ENCODE measurements around the gene OSBPL7.

OSBPL7 gene

DNA sequence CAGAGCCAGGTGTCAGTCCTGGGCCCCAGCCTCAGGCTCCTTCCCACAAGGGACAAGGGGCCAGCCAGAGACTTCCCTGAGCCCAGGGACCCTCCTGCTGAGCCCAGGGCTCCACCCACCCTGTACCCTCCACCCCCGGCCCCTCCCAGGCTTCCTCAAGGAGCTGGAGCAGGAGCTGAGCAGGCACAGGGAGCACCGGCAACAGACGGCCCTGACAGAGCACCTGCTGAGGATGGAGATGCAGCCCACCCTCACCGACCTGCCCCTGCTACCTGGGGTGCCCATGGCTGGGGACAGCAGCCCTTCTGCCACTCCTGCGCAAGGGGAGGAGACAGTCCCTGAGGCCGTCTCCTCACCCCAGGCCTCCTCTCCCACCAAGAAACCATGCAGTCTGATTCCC is 15.0 kb upstream of the OSBPL7 start:
- no peaks in the 10 kb centered on the region for H3K36me3 ChIP-seq (ENCODE audit: control insufficient read depth, insufficient read depth, low read length)
- H2BK15ac ChIP-seq (replicated peaks; ENCODE audit: low read depth): no peak overlapping the region
- no CpG with 5 or more reads among the region's 6 CpGs for WGBS (ENCODE audit: extremely low coverage, insufficient coverage, low lambda C conversion rate)
- H3K9ac ChIP-seq (ENCODE audit: low read length): no peak overlapping the region
- peaks cover 3% of the 10 kb centered on the region for H3K79me1 ChIP-seq (ENCODE audit: low read length)
- no peaks in the 10 kb centered on the region for H3K4me1 ChIP-seq (ENCODE audit: control insufficient read depth, low read depth, low read length)
- DNase-seq: no peak
- H3K56ac ChIP-seq (ENCODE audit: low read length): no peak overlapping the region
- H4K8ac ChIP-seq (ENCODE audit: low read depth, low read length): no peak overlapping the region
- H3K4ac ChIP-seq (ENCODE audit: low read depth, low read length): no peak overlapping the region
- no peak overlapping the region for H2BK5ac ChIP-seq (ENCODE audit: low read length)
- no peak overlapping the region for H3K4me3 ChIP-seq (ENCODE audit: low read length)
- no peak overlapping the region for H2AK5ac ChIP-seq (ENCODE audit: low read length)
- H2BK120ac ChIP-seq (ENCODE audit: low read depth, low read length): no peak overlapping the region
- H3K27ac ChIP-seq (ENCODE audit: low read depth, low read length): no peak overlapping the region
- H4K5ac ChIP-seq (ENCODE audit: low read length): no peak overlapping the region
- H3K27me3 ChIP-seq (ENCODE audit: insufficient read depth, low read length, poor library complexity): no peaks in the 10 kb centered on the region
- H3K4me2 ChIP-seq (ENCODE audit: low read length): no peak overlapping the region
- no peak overlapping the region for H3K18ac ChIP-seq (ENCODE audit: low read length)
- H3K79me2 ChIP-seq (ENCODE audit: control insufficient read depth, insufficient read depth, low read length): no peaks in the 10 kb centered on the region
- H3K23ac ChIP-seq (ENCODE audit: low read length): no peak overlapping the region

DNA sequence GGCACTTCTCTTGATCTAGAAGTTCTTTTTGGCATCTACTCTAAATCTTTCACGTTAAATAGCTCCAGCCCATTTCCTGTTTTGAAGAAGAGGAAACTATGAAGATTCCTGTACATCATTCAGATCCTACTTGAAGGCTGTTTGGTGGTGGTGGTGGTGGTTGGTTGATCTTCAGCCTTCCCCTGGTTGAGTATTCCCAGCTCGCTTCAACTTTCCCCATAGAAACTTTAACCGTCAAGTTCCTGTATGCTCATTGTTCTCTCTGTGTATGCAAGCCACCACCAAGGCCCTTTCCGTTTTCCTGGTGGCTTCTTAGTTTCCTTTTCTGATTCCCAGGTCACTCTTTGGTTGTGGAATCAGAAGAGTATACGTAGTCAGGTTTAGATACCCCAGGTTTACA is 13.2 kb upstream of the OSBPL7 start:
- Histone ChIP-seq H3K4ac (ENCODE audit: low read depth, low read length) (no peak overlapping the region), H3K36me3 (ENCODE audit: control insufficient read depth, insufficient read depth, low read length) (no peaks in the 10 kb centered on the region), H2BK120ac (ENCODE audit: low read depth, low read length) (no peak overlapping the region), H3K4me1 (ENCODE audit: control insufficient read depth, low read depth, low read length) (no peaks in the 10 kb centered on the region), H2BK5ac (ENCODE audit: low read length) (no peak overlapping the region), H3K18ac (ENCODE audit: low read length) (no peak overlapping the region), H3K56ac (ENCODE audit: low read length) (no peak overlapping the region), H3K23ac (ENCODE audit: low read length) (no peak overlapping the region), H3K27ac (ENCODE audit: low read depth, low read length) (no peak overlapping the region), H2AK5ac (ENCODE audit: low read length) (no peak overlapping the region), H3K4me2 (ENCODE audit: low read length) (no peak overlapping the region), H4K5ac (ENCODE audit: low read length) (no peak overlapping the region), H3K4me3 (ENCODE audit: low read length) (no peak overlapping the region), H3K79me1 (ENCODE audit: low read length) (no peaks in the 10 kb centered on the region), H4K8ac (ENCODE audit: low read depth, low read length) (no peak overlapping the region), H3K27me3 (ENCODE audit: insufficient read depth, low read length, poor library complexity) (no peaks in the 10 kb centered on the region), H3K9ac (ENCODE audit: low read length) (no peak overlapping the region), H2BK15ac (replicated peaks; ENCODE audit: low read depth) (no peak overlapping the region), H3K79me2 (ENCODE audit: control insufficient read depth, insufficient read depth, low read length) (peaks cover 8% of the 10 kb centered on the region)
- no peak for DNase-seq
- WGBS (ENCODE audit: extremely low coverage, insufficient coverage, low lambda C conversion rate): no CpG with 5 or more reads among the region's 5 CpGs

DNA sequence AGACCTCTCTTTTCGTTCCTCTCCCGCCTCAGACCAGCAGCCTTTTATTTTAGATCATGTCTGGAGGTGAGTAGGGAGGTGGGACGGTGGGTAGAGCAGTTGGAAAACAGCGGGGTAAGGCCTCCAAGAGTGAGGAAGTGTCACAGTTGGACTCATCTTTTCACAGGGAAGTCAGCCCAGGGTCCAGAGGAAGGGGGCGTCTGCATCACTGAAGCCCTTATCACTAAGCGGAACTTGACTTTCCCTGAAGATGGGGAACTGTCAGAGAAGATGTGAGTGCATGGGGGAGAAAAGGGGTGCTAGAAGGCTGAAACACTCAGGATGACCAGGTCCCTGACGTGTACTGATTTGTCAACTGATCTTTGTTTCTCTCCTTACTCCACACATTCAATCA is 10.3 kb upstream of the OSBPL7 start:
- H3K23ac ChIP-seq (ENCODE audit: low read length): no peak overlapping the region
- H3K4ac ChIP-seq (ENCODE audit: low read depth, low read length): no peak overlapping the region
- no peak overlapping the region for H3K18ac ChIP-seq (ENCODE audit: low read length)
- no peak overlapping the region for H3K27ac ChIP-seq (ENCODE audit: low read depth, low read length)
- H3K4me2 ChIP-seq (ENCODE audit: low read length): peak overlapping the region; percentile 65
- H3K79me2 ChIP-seq (ENCODE audit: control insufficient read depth, insufficient read depth, low read length): peaks cover 8% of the 10 kb centered on the region
- H2BK15ac ChIP-seq (replicated peaks; ENCODE audit: low read depth): no peak overlapping the region
- H2AK5ac ChIP-seq (ENCODE audit: low read length): no peak overlapping the region
- no peak overlapping the region for H4K5ac ChIP-seq (ENCODE audit: low read length)
- H3K4me1 ChIP-seq (ENCODE audit: control insufficient read depth, low read depth, low read length): no peaks in the 10 kb centered on the region
- DNase-seq: no peak
- no peaks in the 10 kb centered on the region for H3K27me3 ChIP-seq (ENCODE audit: insufficient read depth, low read length, poor library complexity)
- no peak overlapping the region for H2BK5ac ChIP-seq (ENCODE audit: low read length)
- H3K9ac ChIP-seq (ENCODE audit: low read length): peak overlapping the region; percentile 68
- H4K8ac ChIP-seq (ENCODE audit: low read depth, low read length): no peak overlapping the region
- no peak overlapping the region for H3K4me3 ChIP-seq (ENCODE audit: low read length)
- peak overlapping the region; percentile 57 for H3K56ac ChIP-seq (ENCODE audit: low read length)
- H3K79me1 ChIP-seq (ENCODE audit: low read length): no peaks in the 10 kb centered on the region
- no CpG with 5 or more reads among the region's 7 CpGs for WGBS (ENCODE audit: extremely low coverage, insufficient coverage, low lambda C conversion rate)
- no peaks in the 10 kb centered on the region for H3K36me3 ChIP-seq (ENCODE audit: control insufficient read depth, insufficient read depth, low read length)
- no peak overlapping the region for H2BK120ac ChIP-seq (ENCODE audit: low read depth, low read length)

DNA sequence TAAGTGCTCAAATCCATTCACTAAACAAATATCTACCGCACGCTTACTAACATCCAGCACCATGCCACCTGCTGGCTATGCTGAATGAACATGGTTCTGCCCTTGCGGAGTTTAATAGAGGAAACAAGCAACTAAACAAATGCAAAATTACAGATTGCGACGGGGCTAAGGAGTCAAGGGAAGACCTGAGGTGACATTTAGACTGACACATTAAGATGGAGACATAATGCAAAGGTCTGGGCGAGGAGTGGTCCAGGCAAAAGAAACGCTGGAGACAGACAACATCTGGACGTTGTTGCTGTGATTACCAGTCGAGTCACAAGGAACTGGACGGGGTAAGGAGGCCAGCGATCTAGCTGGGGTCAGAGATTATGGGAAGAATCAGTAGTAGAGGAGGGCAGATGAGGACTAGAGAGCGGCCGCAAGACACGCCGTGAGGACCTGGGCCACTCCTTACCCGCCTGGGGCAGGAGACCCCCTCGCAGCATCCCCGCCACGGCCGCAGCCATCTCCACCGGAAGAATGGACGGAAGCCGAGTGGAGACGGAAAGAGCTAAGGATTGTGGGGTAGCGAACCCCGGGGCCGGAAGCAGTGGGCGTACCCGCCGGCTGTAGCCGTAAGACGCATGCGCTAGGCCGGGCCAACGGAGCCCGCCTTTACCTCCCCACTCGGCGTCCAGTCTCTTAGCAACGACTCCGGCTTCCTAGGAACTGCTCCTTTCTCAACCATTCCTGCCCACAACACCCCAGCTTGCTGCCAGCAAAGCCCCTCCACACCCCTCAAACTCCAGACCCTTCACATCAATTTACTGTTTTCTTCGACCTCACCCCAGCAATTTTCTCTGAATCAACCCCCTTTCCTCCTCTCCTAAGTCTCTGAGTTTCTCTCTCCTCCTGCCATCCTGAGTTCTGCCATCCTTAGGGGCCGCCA is 9.7 kb upstream of the OSBPL7 start, which contains the start of the genes LRRC46 and MRPL10:
Gene LRRC46 (plus strand): TSS at position 668 of the 931 bp plus-strand sequence. CDS start 320 bp downstream, outside the sequence.
Gene MRPL10 (minus strand): TSS at position 539 of the 931 bp plus-strand sequence. CDS start 30 bp downstream, at position 509.
- peak within 1 kb of the TSS; percentile 48 for H2BK5ac ChIP-seq (ENCODE audit: low read length)
- no peak within 1 kb of the TSS for H4K8ac ChIP-seq (ENCODE audit: low read depth, low read length)
- no peak within 1 kb of the TSS for H2AK5ac ChIP-seq (ENCODE audit: low read length)
- peaks cover 8% of the 10 kb centered on the region for H3K79me2 ChIP-seq (ENCODE audit: control insufficient read depth, insufficient read depth, low read length)
- H3K4me2 ChIP-seq (ENCODE audit: low read length): peak within 1 kb of the TSS; percentile 65
- H3K36me3 ChIP-seq (ENCODE audit: control insufficient read depth, insufficient read depth, low read length): peaks cover under 1% of the 10 kb centered on the region
- peak within 1 kb of the TSS; percentile 93 for H3K56ac ChIP-seq (ENCODE audit: low read length)
- no peak within 1 kb of the TSS for H3K27ac ChIP-seq (ENCODE audit: low read depth, low read length)
- no peak within 1 kb of the TSS for H3K4ac ChIP-seq (ENCODE audit: low read depth, low read length)
- peak within 1 kb of the TSS; percentile 86 for H3K9ac ChIP-seq (ENCODE audit: low read length)
- no peaks in the 10 kb centered on the region for H3K27me3 ChIP-seq (ENCODE audit: insufficient read depth, low read length, poor library complexity)
- peak within 1 kb of the TSS; percentile 83 for H3K4me3 ChIP-seq (ENCODE audit: low read length)
- H3K23ac ChIP-seq (ENCODE audit: low read length): no peak within 1 kb of the TSS
- no peak within 1 kb of the TSS for H2BK15ac ChIP-seq (replicated peaks; ENCODE audit: low read depth)
- no peak within 1 kb of the TSS for H3K18ac ChIP-seq (ENCODE audit: low read length)
- no peak within 1 kb of the TSS for H4K5ac ChIP-seq (ENCODE audit: low read length)
- H2BK120ac ChIP-seq (ENCODE audit: low read depth, low read length): no peak within 1 kb of the TSS
- no peaks in the 10 kb centered on the region for H3K4me1 ChIP-seq (ENCODE audit: control insufficient read depth, low read depth, low read length)
- no peaks in the 10 kb centered on the region for H3K79me1 ChIP-seq (ENCODE audit: low read length)
- no CpG with 5 or more reads among the region's 42 CpGs for WGBS (ENCODE audit: extremely low coverage, insufficient coverage, low lambda C conversion rate)
- peak; percentile 96 for DNase-seq

DNA sequence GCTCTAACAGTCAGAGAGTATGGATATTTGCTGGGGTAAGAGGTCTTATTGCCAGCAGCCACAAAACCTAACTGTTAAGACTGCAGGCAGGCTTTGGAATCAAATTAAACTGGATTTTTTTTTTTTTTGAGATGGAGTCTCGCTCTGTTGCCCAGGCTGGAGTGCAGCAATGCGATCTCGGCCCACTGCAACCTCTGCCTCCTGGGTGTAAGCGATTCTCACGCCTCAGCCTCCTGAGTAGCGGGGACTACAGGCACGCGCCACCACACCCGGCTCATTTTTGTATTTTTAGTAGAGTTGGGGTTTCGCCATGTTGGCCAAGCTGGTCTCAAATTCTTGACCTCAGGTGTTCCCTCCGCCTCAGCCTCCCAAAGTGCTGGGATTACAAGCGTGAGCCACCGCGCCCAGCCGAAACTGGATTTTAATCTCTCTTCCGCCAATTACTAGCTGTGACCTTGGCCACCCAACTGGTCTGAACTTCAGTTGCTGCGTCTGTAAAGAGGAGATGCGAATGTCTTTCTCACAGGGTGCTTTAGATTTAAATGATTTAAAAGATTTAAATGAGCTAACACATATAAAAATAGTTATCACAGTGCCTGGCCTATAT is 8.9 kb upstream of the OSBPL7 start:
- Histone ChIP-seq H3K4ac (ENCODE audit: low read depth, low read length) (no peak overlapping the region), H3K9ac (ENCODE audit: low read length) (peak overlapping the region; percentile 86), H2BK15ac (replicated peaks; ENCODE audit: low read depth) (no peak overlapping the region), H3K79me2 (ENCODE audit: control insufficient read depth, insufficient read depth, low read length) (peaks cover 8% of the 10 kb centered on the region), H4K5ac (ENCODE audit: low read length) (no peak overlapping the region), H2BK120ac (ENCODE audit: low read depth, low read length) (no peak overlapping the region), H3K18ac (ENCODE audit: low read length) (no peak overlapping the region), H3K79me1 (ENCODE audit: low read length) (no peaks in the 10 kb centered on the region), H3K56ac (ENCODE audit: low read length) (peak overlapping the region; percentile 93), H4K8ac (ENCODE audit: low read depth, low read length) (no peak overlapping the region), H3K4me3 (ENCODE audit: low read length) (peak overlapping the region; percentile 83), H3K27me3 (ENCODE audit: insufficient read depth, low read length, poor library complexity) (no peaks in the 10 kb centered on the region), H3K36me3 (ENCODE audit: control insufficient read depth, insufficient read depth, low read length) (peaks cover 2% of the 10 kb centered on the region), H3K27ac (ENCODE audit: low read depth, low read length) (no peak overlapping the region), H2AK5ac (ENCODE audit: low read length) (no peak overlapping the region), H3K4me1 (ENCODE audit: control insufficient read depth, low read depth, low read length) (no peaks in the 10 kb centered on the region), H3K4me2 (ENCODE audit: low read length) (peak overlapping the region; percentile 47), H3K23ac (ENCODE audit: low read length) (no peak overlapping the region), H2BK5ac (ENCODE audit: low read length) (no peak overlapping the region)
- DNase-seq: no peak
- WGBS (ENCODE audit: extremely low coverage, insufficient coverage, low lambda C conversion rate): no CpG with 5 or more reads among the region's 18 CpGs
